IPS-11a (cell line): ENCODE results near the gene CCL5.
"Not testable (repeated sequence)": the region's sequence is repeated elsewhere in the genome, so short reads cannot be mapped to it uniquely, and the experiment has no call there.

ENCODE experiments used
- H3K4me3 ChIP-seq: one replicate; pipeline ENCODE4 v1.5.1; 2013; ENCODE audit warnings: low read depth, low read length, control low read depth

The CCL5 gene

DNA sequence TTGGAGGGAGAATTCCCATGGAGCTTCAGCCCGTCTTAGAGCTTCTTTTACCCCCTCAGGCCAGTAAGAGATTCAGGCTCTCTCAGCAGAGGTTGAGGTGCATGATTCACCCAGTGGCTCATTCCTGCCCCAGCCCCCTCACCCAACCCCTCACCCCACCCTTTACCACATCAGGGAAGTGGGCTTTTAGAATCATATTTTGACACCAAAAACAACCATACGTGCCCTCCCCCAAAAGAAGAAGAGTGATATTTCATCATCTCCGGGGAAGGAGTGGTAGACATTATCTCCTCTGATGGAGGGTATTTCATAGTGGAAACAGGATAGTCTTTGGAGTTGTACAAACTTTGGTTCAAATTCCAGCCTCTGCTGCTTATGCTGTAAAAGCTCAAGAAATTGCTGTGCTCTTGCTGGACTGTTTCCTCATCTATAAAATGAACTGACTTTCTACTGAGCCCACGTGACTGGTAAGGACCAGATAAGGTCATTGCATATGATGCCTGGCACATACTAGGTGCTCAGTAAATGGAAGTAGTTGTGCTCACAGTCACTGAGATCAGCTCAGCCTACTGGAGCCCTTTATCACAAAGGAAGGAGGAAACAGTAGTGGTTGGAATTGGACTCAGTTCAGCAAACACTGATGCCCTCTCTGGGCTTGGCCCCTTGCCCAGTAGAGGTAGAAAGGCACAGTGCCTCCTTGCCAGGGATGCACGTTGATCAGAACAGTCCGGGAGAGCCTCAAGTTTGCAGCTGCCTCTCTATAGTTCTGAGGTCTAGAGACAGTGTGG, 18.3 kb upstream of the CCL5 start:
- H3K4me3 ChIP-seq, result no peak overlapping the region

DNA sequence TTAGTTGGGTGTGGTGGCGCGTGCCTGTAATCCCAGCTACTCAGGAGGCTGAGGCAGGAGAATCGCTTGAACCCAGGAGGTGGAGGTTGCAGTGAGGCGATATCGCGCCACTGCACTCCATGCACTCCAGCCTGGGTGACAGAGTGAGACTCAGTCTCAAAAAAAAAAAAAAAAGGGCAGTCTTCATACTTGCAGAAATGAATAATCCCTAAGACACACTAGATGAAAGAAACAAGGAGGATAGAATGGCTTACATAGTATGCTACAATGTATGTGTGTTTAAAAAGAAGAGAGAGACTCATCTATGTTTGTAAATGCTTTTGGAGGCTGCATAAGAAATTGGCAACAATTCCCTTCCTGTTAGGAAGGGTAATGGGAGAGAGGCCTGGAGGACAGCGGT, 17.6 kb upstream of the CCL5 start:
- not testable (repeated sequence) for H3K4me3 ChIP-seq

GRCh38 chr17:35895636-35896587, 15.8 kb upstream of the CCL5 start:
- no peak overlapping the region for H3K4me3 ChIP-seq

- no peak overlapping the region for H3K4me3 ChIP-seq
Measured at GRCh38 chr17:35894206-35894605, 14.0 kb upstream of the CCL5 start.

GRCh38 chr17:35893751-35894150, 13.6 kb upstream of the CCL5 start:
- no peak overlapping the region for H3K4me3 ChIP-seq

DNA sequence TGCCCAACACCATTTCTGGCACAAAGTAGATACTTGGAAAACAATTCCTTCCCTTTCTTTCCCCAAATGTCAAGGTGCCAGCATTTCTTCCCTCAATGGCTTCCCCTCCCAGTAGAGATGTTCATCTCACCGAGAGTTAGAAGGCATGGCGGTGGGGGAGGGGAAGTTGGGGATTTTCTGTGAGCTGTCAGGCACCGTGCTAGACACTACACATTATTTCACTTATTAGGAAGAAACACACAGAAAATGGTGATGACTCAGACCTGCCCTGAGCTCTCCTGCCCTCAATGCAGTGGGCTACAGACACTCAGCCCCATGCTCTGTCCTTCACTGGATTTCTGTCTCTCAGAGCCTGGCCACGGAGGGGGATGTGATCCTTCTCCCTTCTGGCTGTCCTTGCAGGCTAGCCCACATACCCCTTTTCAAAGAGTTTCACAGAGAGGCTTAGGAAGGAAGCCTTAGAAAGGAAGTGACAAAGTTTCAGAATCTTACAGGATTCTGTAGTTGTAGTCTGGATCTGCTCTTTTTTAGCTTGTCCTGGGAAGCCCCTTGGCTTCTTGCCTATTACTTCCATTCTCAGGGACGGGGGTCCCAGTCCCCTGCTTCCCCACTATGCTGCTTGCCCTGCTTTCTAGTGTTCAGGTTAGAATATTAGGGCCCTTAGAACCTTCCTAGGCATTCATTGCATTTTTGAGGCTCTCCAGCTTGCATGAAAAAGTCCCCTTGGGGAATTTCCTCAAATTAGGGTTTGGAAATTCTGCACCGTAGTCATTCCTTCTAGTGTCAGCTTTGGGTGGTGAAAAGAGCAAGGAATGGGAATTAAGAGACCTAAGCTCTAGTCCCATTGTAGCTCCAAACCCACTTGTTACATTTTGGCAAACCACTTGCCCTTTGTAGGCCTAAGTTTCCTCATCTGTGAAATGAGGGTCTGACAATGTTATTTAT, 12.2 kb upstream of the CCL5 start:
- no peak overlapping the region for H3K4me3 ChIP-seq

DNA sequence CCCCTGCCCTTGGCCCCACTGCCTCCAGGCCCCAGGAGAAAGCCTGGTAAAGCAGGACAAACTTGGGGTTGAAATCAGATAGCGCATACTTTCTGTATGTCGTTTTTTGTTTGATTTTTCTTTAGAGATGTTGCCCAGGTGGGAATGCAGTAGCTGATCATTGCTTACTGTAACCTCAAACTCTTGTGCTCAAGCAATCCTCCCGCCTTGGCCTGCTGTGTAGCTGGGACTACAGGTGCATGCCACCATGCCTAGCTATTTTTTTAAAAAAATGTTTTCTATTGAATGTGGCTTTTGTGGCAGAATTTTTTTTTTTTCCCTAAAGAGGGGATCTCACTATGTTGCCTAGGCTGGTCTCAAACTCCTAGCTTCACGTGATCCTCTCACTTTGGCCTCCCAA, 11.1 kb upstream of the CCL5 start:
- H3K4me3 ChIP-seq, result no peak overlapping the region

DNA sequence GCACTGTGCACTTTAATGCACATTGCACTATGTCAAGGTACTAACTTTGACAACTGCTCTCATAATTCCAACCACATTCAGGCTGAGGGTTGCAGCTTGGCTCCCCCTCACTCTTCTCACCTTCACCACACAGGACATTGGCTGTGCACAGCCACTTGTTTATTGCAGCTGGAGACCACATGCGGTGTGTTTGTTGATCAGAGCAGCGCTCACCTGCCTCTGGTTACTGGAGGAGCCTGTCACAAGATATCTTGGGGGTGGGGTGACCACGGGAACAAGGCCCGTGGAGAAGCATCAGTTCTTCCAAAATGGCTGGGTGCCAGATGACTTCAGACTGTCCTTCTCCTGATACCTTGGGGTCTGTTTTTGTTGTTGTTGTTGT, 10.6 kb upstream of the CCL5 start:
- H3K4me3 ChIP-seq, result no peak overlapping the region

DNA sequence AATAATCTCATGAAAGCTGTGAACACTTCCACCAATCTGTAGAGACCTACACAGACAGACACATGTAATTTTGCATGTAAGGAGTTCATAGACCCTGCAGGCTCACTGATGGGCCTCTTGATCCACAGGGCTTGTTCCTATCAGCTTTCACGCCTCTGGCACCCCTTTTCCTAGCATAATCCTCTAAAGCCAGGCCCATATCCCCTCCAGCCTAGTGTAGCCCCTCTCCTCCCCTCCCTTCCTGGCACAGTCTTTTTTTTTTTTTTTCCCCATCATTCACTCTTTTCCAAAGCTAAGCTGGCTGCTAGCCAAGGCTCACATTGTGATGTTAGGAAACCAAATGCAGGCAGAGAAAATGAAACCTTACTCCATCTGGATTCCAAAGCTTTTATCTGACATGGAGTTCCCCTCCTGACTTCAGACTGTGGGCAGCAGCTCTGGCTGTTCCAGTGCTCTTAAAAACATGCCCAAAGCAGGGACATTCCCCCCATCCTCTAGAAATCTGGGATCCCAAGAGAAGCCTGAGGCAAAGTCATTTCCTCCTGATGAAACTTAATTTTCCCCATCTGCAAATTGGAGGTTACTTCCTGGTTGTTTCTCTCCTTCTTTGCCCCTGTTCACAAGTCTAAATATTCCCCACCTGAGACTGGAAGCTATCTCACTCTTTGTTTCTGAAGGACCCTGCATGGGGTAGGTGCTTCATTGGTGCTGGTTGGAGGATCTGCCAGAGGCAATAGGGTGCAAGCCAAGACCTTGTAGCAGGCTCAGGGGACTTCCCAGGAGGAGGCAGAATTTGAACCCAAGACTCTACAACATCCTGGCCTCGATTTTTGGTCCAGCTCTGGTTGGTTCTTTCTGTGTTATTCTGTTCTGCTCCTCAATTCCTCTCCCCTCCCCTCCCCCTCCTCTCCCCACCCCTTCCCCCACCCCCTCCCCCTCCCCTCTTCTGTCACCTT, 9.9 kb upstream of the CCL5 start:
- H3K4me3 ChIP-seq, result no peak overlapping the region

DNA sequence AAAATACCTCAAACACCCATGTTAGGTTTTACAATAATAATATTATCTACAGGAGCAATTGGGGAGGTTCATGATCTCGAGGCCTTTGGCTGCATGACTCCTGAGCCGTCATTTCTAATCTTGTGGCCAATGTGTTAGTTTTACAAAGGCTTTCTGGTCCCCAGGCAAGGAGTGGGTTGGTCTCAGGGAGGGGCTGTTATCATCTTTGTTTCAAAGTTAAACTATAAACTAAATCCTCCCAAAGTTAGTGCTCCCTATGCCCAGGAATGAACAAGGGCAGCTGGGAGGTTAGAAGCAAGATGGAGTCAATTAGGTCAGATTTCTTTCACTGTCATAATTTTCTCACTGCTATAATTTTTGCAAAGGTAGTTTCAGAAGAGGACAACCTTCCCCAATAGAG, 9.1 kb upstream of the CCL5 start:
- no peak overlapping the region for H3K4me3 ChIP-seq

GRCh38 chr17:35878361-35878760, 1.8 kb downstream of the CCL5 start:
- no peak overlapping the region for H3K4me3 ChIP-seq

DNA sequence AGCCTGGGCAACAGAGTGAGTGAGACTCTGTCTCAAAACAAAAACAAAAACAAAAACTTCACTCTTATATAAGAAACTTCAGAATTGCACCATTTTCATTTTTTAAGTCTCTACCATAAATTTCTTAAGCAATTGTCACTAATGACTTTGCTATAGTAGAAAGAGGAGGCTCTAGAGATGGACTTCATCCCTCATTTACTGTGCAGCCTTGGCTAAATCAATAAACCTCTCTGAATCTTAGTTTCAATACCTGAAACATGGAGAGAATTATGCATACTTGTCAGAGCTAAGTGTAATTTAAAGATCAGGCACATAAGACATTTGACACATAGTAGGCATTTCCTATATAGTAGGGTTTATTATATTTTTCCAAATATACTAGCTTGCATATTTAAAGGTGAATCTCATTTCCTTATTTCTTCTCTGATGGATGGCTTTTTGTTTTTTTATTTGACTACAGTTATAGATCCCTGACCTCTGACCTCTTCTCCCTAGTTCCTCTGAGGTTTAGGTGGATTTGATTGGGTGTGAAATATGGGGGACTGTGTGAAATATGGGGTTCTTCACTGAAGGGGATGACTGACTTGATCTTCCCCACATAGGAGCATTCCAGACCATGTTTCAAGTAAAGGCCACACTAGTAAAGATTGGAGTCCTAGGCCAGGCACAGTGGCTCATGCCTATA, 2.7 kb downstream of the CCL5 start:
- no peak overlapping the region for H3K4me3 ChIP-seq

DNA sequence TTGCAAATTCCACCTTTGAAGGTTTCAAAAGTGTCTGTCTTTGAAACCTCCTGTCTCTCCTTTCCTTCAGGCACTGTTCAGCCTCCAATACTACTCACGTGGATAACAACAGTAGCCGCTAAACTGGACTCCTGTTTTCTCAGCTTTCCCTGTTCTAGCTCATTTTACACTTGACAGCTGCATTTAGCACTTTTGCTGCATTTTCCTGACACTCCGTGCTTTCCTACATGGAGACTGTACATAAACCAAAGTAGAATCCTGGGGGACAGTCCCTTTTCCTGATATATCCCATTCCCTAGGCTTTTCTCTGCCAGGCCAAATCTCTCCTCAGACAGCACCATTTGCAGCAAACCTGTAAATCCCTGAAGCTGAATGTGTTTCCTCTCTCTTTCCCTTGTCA, 3.6 kb downstream of the CCL5 start:
- no peak overlapping the region for H3K4me3 ChIP-seq

- no peak overlapping the region for H3K4me3 ChIP-seq
Measured at GRCh38 chr17:35875800-35876139, 4.4 kb downstream of the CCL5 start.

- no peak overlapping the region for H3K4me3 ChIP-seq
Measured at GRCh38 chr17:35875072-35875799, 4.9 kb downstream of the CCL5 start.

DNA sequence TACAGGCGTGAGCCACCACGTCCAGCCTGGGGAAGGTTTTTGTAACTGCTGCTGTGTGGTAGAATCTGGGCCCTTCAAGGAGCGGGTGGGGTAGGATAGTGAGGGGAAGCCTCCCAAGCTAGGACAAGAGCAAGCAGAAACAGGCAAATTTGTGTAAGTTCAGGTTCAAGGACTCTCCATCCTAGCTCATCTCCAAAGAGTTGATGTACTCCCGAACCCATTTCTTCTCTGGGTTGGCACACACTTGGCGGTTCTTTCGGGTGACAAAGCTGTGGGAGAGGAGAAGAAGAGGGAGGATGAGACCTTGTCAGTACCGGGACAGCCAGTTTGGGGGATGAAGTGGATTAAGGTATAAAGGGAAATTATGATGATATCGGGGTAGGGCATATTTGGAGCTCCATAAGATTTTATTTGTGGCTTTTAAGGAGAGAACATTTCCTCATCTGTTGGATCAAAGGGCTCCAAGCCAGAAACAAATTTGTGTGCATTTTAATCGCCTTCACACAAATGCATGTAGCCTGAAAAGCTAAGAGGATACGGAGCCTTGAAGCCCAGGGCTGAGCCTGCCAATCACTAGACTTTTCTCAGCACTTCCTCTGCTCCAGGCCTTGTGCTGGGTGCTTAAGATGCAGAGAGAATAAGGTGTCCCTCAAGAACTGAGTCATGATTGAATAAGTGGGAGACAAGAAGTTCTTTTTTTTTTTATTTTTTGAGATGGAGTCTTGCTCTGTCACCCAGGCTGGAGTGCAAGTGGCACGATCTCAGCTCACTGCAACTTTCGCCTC, 7.8 kb downstream of the CCL5 start:
- H3K4me3 ChIP-seq, result no peak overlapping the region

DNA sequence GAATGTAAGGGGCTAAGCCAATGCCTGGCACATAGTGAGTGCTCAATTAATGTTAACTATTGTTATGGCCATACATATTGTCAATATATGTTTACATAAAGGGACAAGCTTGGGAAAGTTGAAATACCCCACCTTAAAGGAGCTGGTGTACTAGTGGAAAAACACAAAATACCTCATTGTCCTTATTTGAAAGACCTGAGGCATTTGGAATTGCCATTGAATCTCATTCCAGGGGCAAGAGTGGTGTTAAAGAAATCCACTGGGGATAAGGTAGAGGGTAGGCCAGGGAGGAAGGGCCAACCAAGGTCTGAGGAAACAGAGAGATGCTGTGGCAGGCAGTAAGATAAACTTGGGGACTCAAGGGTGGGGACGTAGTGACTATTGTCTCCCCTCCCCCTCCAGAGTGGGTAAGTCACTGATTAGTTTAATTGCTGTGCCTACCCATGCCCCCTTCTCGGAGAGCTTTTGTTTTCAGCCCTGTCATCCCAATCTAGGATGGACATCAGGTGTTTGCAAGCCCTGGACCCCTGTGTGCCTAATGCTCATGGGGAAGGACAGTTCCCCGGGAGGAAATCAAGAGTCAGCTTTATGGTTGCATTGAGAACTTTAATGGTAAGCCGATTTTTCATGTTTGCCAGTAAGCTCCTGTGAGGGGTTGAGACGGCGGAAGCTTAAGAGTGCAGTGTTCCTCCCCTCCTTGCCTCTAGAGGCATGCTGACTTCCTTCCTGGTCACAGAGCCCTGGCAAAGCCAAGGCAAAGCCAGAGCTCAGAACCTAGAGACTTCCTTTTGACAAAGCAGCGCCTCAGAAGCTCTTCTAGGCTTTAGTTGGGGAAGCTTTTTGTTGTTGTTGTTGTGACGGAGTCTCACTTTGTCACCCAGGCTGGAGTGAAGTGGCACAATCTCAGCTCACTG, 9.0 kb downstream of the CCL5 start:
- H3K4me3 ChIP-seq, result no peak overlapping the region
